Ascending aorta (tissue), 2 donors: ENCODE measurements around the gene CREB3L4. TPM values are rescaled to one million over a fixed set of nuclear protein-coding genes. Genes with fewer than 3 reads are reported as not detected.

Source experiments
- DNase-seq, 2 donors: peaks; one replicate each; pipeline ENCODE4 v3.0.0-alpha.2; 2019; ENCODE audit warnings: low spot score in 2 of 2
- H3K27ac ChIP-seq, 2 donors: fragments of 200-600 bp; sonication (generic); one replicate each; pipeline ENCODE4 v1.5.1; 2016 to 2017; ENCODE audit warnings: mild to moderate bottlenecking in 1 of 2
- H3K27me3 ChIP-seq: fragments of 200-600 bp; sonication (generic); one replicate; pipeline ENCODE4 v1.5.1; 2017
- H3K36me3 ChIP-seq, 2 donors: fragments of 200-600 bp; sonication (generic); one replicate each; pipeline ENCODE4 v1.5.1; 2016
- H3K4me1 ChIP-seq, 2 donors: fragments of 200-600 bp; sonication (generic); one replicate each; pipeline ENCODE4 v1.5.1; 2016 to 2017; ENCODE audit warnings: mild to moderate bottlenecking in 1 of 2
- H3K4me3 ChIP-seq, 2 donors: fragments of 200-600 bp; sonication (generic); one replicate each; pipeline ENCODE4 v1.5.1; 2016 to 2017; ENCODE audit warnings: mild to moderate bottlenecking in 1 of 2
- H3K9me3 ChIP-seq, 2 donors: fragments of 200-600 bp; sonication (generic); one replicate each; pipeline ENCODE4 v1.5.1; 2016
- intact Hi-C: fragments of 100-400 bp; cut with DNase I; formaldehyde crosslinking; loops from one replicate; pipeline ENCODE4 v1.15.1; 2023
- total RNA-seq: library from RNA; depleted of rRNA; stranded (reverse); fragments of >200 nt; gene quantifications from one replicate; pipeline ENCODE4 v1.1.0, GENCODE V29; 2016
- TF ChIP-seq, protein P1 (sequence below), 3 experiments: fragments of 200-600 bp in 2 of 3; fragments of 450-650 bp in 1 of 3; sonication (generic) in 2 of 3; IDR thresholded peaks; one replicate each; pipeline ENCODE4 v1.5.1; 2016 to 2019; ENCODE audit warnings: antibody characterized with exemption in 3 of 3, mild to moderate bottlenecking in 1 of 3, moderate library complexity in 1 of 3

CREB3L4 gene
- total RNA-seq, 1 donor from 2014 or later, result 6.3 TPM

DNA sequence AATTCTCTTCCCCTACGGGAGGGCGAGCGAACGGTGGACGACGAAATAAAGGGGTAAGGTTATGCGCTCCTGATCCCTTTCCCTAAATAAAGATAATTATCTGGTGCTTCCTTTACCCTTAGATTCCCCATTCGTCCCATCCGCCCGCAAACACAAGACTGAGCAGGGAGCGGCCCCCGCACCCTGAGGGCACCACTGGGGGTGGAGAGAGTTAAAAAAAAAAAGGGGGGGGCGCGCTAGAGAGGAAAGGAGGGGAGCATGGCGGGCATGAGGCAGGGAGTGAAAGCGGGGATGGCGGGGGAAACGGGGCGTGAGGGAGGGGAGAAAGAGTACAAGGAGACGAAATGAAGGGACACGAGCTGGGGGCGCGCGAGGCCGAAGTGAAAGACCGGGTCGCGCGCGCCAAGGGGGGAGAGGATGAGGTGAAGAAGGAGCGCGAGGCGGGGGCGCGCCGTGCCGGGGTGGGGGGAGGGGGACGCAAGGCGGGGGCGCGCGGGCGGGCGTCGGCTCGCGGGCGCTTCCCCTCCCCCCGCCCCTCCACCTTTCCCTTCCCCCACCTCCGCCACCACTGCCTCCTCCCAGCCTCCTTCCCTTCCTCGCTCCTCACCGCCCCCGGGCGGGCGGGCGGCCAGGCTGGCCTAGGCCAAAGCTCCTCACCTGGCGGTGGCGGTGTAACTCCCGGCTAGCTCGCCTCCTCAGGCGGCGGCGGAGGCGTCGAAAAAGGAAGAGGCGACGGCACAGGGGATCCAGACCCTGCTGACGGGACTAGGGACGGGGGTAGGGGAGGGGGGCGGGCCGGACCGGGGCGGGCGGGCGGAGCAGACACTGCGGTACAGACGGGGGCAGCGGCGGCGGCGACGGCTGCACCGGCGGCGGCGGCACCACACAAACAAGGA lies 45.4 kb upstream of the CREB3L4 start:
- Histone ChIP-seq H3K4me3 (peak overlapping the region; percentile 72 to 86), H3K9me3 (no peaks in the 10 kb centered on the region), H3K36me3 (no peaks in the 10 kb centered on the region), H3K27me3 (no peaks in the 10 kb centered on the region), H3K4me1 (peaks cover 6 to 28% of the 10 kb centered on the region in 2 donors), H3K27ac (peak overlapping the region; percentile 88 to 97)
- intact Hi-C loops, result loop anchor here (2.0 to 5.0 kb wide), 4 partner anchors 40 to 132 kb away; partner anchors contain the start of genes RAB13 and SLC39A1
- no peak for DNase-seq
- TF ChIP-seq, protein P1, sequence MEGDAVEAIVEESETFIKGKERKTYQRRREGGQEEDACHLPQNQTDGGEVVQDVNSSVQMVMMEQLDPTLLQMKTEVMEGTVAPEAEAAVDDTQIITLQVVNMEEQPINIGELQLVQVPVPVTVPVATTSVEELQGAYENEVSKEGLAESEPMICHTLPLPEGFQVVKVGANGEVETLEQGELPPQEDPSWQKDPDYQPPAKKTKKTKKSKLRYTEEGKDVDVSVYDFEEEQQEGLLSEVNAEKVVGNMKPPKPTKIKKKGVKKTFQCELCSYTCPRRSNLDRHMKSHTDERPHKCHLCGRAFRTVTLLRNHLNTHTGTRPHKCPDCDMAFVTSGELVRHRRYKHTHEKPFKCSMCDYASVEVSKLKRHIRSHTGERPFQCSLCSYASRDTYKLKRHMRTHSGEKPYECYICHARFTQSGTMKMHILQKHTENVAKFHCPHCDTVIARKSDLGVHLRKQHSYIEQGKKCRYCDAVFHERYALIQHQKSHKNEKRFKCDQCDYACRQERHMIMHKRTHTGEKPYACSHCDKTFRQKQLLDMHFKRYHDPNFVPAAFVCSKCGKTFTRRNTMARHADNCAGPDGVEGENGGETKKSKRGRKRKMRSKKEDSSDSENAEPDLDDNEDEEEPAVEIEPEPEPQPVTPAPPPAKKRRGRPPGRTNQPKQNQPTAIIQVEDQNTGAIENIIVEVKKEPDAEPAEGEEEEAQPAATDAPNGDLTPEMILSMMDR (IDR thresholded peaks at IDR 0.05), result no peak

DNA sequence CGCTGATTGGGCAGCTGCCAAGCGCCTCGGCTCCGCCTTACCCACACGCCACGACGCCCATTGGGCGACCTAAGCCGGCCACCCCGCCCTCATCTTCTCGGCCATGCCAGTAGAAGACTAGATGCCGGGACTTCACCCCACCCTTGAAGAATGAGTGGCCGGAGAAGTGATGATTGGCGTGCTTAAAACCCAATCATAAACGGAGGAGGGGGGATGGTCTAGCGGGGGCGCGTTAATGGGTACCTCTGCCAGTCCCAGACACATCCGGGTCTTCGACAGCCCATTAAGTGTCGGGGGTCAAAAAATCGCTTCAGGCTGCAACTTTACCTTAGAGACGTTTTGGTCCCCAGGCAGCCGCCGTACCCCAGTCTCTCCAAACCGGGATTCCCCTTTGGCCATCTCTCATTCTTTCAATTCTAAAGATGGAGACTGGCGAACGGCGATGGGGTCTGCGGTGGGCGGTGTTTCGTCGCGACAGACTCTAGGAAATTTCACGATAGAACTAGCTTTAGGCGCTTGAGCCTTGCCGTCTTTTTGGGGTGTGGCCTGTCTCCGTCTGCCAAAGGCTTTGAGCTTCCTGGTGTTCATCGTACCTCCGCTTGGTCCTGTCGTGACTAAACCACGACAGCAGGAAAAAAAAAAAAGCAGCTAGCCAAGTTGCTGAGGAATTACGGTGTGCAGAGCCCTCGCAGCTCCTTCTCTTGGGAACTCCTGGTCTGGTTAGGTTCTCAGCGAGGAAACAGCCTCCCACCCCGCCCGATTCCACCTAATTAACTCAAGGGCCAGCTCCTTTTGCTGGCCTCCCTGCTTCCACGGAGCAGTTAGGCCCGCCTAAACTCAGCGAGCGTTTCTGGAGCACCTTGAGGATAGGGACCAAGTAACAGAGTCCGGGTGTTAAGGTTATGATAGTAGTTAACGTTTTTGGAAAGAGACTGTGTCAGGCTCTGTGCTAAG lies 44.5 kb upstream of the CREB3L4 start, which contains the start of gene GATAD2B:
Gene GATAD2B, minus strand, starts transcription at position 1 of the 954 bp plus-strand sequence. CDS start 94,625 bp downstream, outside the sequence.
- intact Hi-C loops, result loop anchor here (1.0 to 5.0 kb wide), 6 partner anchors 18 to 132 kb away; partner anchors contain the start of genes RAB13 and SLC39A1
- peak within 1 kb of the TSS; percentile 88 to 97 for H3K27ac ChIP-seq
- TF ChIP-seq, protein P1 (IDR thresholded peaks at IDR 0.05), result no peak
- peaks cover 6 to 24% of the 10 kb centered on the region in 2 donors for H3K4me1 ChIP-seq
- no peaks in the 10 kb centered on the region for H3K27me3 ChIP-seq
- peak within 1 kb of the TSS; percentile 72 to 86 for H3K4me3 ChIP-seq
- peak; percentile 99 to 100 for DNase-seq
- no peaks in the 10 kb centered on the region for H3K36me3 ChIP-seq
- H3K9me3 ChIP-seq, result no peaks in the 10 kb centered on the region

DNA sequence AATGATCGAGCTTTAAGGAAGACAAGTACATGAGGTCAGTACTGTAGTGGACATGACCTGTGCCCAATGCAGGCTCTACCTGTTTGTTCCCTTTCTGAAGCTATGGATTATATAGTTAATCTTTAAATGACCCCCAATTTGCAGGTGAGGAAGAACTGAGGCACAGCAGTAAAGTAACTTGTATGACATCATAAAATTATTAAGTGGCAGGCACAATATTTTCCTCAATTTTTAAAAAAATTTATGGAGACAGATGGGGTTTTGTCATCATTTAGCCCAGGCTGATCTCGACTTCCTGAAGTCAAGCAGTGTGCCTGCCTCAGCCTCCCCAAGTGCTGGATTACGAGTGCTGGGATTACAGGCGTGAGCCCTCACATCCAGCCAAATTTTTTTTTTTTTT lies 41.3 kb upstream of the CREB3L4 start:
- H3K4me1 ChIP-seq, result peaks cover 0 to 7% of the 10 kb centered on the region in 2 donors
- peaks cover 11 to 14% of the 10 kb centered on the region in 2 donors for H3K36me3 ChIP-seq
- no peak overlapping the region for H3K27ac ChIP-seq
- no peaks in the 10 kb centered on the region for H3K27me3 ChIP-seq
- TF ChIP-seq, protein P1 (IDR thresholded peaks at IDR 0.05), result no peak
- DNase-seq, result no peak
- H3K9me3 ChIP-seq, result no peaks in the 10 kb centered on the region
- intact Hi-C loops, result no loop called here
- H3K4me3 ChIP-seq, result no peak overlapping the region

GRCh38 chr1:153928245-153928644 lies 39.5 kb upstream of the CREB3L4 start:
- H3K36me3 ChIP-seq, result peaks cover 23 to 29% of the 10 kb centered on the region in 2 donors
- peak overlapping the region in 1 of 2 donors; percentile 11 for H3K27ac ChIP-seq
- DNase-seq, result no peak
- intact Hi-C loops, result no loop called here
- no peak overlapping the region for H3K4me3 ChIP-seq
- no peaks in the 10 kb centered on the region for H3K27me3 ChIP-seq
- no peaks in the 10 kb centered on the region for H3K9me3 ChIP-seq
- TF ChIP-seq, protein P1 (IDR thresholded peaks at IDR 0.05), result no peak
- H3K4me1 ChIP-seq, result peaks cover 0 to 2% of the 10 kb centered on the region in 2 donors

- Histone ChIP-seq H3K36me3 (peaks cover 28 to 35% of the 10 kb centered on the region in 2 donors), H3K9me3 (no peaks in the 10 kb centered on the region), H3K27me3 (no peaks in the 10 kb centered on the region), H3K4me1 (no peaks in the 10 kb centered on the region), H3K27ac (no peak overlapping the region), H3K4me3 (no peak overlapping the region)
- TF ChIP-seq, protein P1 (IDR thresholded peaks at IDR 0.05), result no peak
- intact Hi-C loops, result no loop called here
- no peak for DNase-seq
Measured at GRCh38 chr1:153928791-153929341, 38.8 kb upstream of the CREB3L4 start.
